GM13977 (cell line): ENCODE results near the gene MYO7B.

Source experiments
- DNase-seq: peaks from one replicate; pipeline ENCODE4 v3.0.0; 2012; ENCODE audit warnings: low spot score
- CTCF ChIP-seq: IDR thresholded peaks from 2 replicates; pipeline ENCODE4 v1.5.1; 2012; ENCODE audit warnings: mild to moderate bottlenecking, control low read depth; ENCODE audit not compliant: insufficient read depth; ENCODE audit errors: extremely low read depth, missing control alignments
- in situ Hi-C: fragments of 300-500 bp; cut with MboI; formaldehyde crosslinking; loops from one replicate; pipeline ENCODE4 v1.12.0; 2022; ENCODE audit warnings: low sequenced_read_pairs, low pct_unique_long_range_greater_than_20kb, mixed read lengths, inconsistent platforms; ENCODE audit not compliant: unreplicated experiment

MYO7B gene

GRCh38 chr2:127605691-127606263, 70.3 kb downstream of the MYO7B start:
- in situ Hi-C loops, result no loop called here
- no peak for DNase-seq
- no peak for TF ChIP-seq CTCF

GRCh38 chr2:127606625-127607398, 71.3 kb downstream of the MYO7B start:
- in situ Hi-C loops, result no loop called here
- TF ChIP-seq CTCF, result no peak

GRCh38 chr2:127607399-127607908, 72.0 kb downstream of the MYO7B start:
- no peak for TF ChIP-seq CTCF
- in situ Hi-C loops, result no loop called here
- DNase-seq, result no peak

More at GRCh38 chr2:127606625-127607398, 71.3 kb downstream of the MYO7B start:
- no peak for DNase-seq

- in situ Hi-C loops, result no loop called here
- DNase-seq, result no peak
- no peak for TF ChIP-seq CTCF
Observed at GRCh38 chr2:127608061-127609030, 72.9 kb downstream of the MYO7B start.

- TF ChIP-seq CTCF, result no peak
- in situ Hi-C loops, result no loop called here
- no peak for DNase-seq
Observed at GRCh38 chr2:127609031-127609751, 73.7 kb downstream of the MYO7B start.
